ENCODE data around the gene TRMU.

Gene TRMU

DNA sequence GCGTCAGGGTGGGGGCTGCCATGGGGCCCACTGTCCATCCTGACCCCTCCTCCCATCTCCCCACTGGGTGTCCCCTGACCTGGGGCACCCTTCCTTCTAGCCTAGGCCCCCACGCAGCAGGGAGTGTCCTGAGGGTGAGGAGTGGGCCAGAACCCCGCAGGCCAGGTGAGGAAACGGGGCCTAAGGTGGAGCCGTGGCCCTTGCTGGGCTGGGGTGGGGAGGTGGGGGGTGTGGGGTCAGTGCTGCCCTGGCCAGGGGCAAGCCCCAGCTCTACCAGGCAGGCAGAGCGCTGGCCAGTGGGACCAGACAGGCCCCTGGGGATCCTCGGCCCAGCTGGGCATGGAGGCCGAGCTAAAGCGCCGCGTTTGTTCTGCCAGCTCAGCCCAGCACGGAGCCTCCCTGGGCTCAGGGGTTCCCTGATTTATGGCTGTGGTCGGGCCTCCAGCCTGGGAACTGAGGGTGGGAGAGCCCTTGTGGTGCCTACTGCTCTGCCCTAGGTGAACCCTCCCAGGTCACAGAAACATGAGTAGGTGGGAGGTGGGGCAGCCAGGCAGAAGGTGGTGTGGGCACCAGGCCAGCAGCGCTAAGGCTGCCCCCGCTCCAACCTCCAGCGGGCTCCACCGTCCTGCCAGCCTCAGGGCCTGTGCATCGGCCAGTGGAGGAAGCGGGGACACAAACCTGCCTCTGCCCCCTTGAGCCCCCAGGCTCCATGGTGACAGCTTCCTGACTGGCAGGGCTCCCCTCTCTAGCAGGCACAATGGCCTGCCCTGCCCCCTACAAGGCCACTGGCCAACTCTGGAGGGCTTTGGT is 22.4 kb downstream of the TRMU start:
- DNase-seq, result no peak

GRCh38 chr22:46358766-46359165 is 23.3 kb downstream of the TRMU start:
- DNase-seq, result no peak

DNA sequence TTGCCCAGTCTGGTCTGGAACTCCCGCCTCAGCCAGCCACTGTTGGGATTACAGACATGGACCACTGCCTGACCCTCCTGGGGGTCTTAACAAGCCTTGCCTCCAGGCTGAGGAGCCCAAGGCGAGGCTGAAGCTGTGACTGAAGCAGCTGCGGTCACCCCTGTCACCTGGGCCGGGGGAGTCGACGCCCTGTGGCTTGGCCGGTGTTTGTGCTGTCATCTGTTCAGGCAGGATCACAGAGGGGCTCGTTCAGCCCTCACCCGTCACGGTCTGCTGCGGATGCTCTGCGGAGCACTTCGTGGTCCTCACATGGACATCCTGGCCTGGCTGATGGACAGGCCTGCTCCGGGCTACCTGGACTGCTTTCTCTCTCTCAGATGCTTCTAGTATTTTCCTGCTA is 23.8 kb downstream of the TRMU start:
- DNase-seq, result no peak

DNA sequence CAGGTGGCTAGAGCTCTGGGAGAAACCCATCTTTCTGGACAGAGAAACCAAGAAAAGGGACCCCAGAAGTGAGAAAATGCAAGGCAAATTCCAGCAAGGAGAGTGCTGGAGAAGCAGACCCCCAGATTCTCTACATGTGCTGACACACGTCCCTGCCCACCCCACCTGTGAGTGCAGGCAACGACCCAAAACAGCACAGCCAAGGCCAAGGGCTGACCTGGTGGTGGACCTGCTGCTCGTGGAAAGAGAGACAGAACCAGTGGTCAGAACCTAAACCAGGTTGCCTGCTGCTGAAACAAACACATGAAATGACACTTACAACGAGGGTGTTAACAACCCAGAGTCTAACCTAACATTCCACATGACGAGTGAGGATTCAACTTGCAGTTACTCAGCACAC is 24.6 kb downstream of the TRMU start:
- no peak for DNase-seq

GRCh38 chr22:46360891-46361290 is 25.4 kb downstream of the TRMU start:
- DNase-seq, result no peak

DNA sequence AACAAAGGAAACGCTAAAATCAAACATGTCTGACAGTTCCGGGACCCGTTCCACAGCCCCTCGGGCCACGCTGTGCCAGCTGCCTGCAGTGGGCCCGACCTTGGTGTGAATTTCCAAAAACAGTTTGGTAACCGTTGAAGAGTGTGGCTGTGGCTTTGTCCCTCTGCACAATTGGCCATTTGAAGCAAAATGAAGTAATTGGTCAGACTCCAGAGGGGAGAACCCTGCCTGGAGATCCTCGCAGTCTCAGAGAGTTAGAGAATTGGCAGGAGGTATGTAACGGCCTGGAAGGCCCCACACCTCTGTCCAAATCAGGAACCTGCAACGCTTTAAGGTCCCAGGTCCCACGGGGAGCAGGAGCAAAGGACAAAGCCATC is 26.3 kb downstream of the TRMU start:
- no peak for DNase-seq

DNA sequence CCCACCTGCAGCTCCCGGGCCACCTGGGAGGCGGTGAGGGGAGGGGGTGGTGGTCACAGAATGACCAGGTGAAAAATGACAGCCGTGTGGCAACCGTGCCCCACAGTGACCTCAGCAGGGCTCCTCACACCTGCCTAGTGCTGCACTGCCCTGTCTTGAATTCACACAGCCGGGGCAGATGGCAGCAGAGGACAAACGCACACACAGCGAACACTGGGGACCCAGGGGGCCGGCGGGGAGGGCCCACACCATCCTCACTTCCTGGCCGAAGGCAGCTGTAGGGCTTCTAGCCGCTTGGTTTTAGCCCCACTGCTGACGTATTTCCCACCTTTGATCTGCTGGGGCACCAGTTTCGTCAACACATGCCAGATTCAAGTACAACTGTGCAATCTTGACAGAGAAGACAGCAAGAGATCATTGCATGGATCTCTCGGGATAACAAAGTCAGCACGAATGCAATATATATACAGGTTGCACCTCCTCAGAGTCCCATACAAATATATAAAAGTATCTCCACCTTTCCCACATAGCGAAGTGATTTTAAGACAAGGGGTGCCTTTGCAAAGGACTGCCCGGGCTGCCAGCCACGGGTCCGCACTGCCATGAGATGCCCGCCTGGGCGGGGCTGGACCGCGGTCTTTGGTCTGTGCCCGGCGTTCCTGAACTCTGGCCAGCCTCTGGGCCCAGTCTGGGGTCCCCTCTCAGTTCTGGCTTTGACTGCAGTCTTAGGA is 26.9 kb downstream of the TRMU start:
- DNase-seq, result no peak

GRCh38 chr22:46362934-46363515 is 27.5 kb downstream of the TRMU start:
- DNase-seq, result no peak

DNA sequence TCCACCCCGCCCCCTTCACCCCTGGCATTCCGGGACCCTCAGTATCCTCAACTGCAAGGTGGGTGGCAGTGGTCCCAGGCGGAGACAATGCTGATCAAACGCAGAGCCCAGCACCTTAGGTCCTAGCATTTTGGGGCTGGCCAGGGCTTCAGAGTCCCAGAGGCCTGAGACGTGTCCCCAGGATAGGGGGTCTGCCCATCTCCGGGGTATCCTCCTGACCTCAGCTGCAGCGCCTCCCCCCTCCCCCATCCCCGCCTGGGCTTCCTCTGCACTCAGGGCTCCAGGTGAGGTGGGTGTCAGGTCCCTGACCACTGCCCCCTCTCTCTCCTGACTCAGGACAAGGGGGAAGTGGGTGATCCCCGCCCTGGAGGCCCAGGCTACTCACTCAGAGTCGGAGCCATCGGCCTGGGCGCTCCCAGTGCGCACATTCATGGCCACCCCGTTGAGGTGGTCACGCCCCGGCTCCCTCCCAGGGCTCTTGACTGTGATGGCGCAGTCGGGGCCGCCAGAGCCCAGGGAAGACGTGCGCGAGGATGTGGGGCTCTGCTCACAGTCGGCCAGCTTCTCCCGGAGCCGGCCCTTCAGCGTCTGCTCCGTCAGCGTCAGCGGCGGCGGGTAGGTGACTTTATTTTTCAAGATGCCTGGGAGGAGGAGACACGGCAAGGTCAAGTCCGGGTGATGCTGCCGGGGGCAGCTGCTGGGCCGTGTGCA is 28.3 kb downstream of the TRMU start:
- DNase-seq, result no peak

DNA sequence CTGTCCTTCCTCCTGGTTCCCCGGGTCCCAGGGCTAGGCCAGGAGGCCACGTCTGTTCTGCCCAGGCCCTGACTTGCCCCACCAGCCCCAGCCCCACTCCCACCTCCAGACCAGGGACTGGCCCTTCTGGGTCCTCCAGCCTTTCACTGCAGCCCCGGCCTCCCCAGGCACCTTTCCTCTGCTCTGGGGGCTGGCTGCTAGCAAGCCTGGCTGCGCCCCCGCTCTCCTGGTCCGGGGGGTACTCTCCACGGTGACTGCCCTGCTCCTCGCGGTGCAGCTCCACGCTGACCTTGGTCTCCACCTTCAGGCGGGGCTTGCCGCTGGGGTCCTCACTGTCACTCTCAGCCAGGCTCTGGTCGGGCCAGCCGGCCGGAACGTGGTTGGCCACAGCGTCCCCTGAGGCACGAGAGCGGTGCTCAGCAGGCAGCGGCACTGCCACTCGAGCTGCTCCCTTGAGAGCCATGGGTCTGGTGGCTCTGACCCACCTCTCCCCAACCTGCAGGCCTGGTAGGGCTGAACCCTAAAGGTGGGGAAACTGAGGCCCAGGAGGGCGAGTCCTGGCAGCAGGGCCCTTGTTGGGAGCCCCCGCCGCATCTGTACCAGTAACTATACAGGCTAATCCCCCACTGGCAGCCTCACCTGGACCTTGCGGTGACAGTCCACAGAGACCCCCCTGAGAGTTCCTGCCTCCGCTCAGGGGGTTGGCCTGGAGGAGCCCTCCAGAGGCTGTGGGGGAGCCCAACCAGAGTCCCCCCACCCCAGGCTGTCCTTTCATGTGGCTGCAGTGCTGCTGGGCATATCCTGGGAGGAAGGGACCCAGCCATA is 29.0 kb downstream of the TRMU start:
- no peak for DNase-seq

DNA sequence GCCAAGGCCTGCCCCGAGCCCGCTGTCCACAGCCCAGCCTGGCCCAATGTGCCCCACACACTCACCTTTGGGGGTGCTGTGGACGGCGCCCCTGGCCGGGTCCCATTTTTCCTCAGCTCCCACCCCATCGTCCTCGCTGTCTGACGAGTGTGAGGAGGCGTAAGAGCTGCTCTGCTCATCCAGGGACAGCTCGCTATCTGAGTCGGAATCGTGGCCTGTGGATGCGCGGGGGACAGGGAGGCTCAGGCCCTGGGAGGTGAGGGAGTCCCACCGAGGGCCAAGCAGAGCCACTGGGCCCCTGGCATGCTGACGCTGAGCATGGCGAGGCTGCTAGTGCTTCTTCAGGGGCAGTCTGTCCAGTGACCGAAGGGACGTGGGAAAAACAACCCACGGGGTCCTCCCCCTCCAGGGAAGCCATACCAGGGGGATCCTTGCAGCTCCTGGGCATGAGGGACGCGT is 29.7 kb downstream of the TRMU start:
- no peak for DNase-seq

DNA sequence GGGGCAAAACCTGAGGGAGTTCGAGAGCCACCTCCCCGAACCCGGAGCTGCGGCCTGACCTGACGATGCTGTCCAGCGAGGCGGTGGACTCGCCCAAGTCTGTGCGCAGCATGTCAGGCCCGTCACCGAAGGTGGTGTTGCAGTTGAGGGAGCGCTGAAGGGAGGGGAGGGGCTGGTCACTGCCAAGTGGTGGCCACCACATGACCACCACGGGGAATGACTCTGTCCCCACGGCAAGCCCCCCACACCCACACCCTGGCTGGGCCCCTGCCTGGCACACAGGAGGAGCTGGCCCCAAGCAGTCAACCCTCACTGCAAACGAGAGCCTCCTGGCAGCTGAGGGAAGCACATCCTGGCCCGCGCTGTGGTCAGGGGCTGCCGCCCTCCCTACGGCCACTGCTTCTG is 30.8 kb downstream of the TRMU start:
- no peak for DNase-seq

GRCh38 chr22:46366801-46367706 is 31.5 kb downstream of the TRMU start:
- DNase-seq, result no peak

GRCh38 chr22:46367707-46368191 is 32.2 kb downstream of the TRMU start:
- peak; percentile 75 for DNase-seq

DNA sequence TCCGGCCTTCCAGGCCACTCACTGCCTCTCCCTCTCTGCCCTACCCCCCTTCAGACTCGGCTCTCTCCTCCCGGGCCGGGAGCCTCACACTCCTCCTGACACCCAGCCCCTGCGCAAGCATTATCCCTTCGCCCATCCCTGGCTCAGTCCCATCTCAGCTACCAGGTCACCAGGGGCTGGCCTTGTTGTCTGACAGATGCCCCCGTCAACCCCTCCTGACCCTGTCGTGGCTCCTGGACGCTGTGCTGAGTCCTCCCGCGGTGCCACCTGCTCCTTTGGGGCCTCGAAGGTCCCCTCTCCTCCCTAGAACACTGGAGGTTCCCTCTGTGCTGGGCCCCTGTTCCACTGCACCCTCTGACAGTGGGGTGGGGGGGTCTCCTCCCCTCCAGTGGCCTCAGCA is 32.9 kb downstream of the TRMU start:
- no peak for DNase-seq

DNA sequence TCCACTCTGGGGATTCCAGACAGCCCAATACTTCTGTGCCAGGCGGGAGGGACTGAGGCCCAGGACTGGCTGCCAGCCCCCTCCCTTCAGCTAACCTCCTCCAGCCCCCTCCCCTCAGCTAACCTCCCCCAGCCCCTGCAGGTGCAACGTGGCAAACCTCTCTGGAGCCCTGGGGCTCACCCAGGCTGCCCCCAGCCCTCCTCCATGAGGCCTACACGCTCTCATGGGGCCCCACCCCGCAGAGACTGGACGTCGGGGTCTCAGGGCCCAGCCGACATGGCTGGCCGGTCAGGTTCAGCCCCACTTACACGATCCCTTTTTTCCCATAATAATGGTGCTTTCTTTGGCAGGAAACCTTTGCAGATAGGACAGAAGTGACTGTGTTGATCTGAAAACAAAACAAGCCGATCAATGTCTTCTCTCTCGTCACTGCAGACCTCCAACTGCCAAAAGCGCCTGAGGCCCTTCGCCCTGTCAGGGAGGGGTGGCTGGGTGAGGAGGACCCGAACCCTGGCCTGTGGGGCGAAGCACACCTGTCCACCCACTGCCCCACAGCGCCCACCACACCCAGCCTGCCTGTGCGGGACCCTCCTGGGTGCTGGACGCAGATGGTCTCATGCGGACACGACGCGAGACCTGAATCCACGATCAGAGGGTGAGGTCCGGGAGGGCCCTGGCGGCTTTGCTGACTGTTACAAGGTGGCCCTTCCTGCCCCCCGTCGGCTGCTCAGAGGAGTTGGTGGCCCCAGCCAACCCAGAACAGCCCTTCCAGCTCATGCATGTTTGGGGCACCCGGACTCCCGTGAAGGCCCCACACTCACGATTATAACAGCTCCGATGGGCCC is 33.6 kb downstream of the TRMU start:
- DNase-seq, result no peak

GRCh38 chr22:46369716-46370583 is 34.4 kb downstream of the TRMU start:
- DNase-seq, result no peak

DNA sequence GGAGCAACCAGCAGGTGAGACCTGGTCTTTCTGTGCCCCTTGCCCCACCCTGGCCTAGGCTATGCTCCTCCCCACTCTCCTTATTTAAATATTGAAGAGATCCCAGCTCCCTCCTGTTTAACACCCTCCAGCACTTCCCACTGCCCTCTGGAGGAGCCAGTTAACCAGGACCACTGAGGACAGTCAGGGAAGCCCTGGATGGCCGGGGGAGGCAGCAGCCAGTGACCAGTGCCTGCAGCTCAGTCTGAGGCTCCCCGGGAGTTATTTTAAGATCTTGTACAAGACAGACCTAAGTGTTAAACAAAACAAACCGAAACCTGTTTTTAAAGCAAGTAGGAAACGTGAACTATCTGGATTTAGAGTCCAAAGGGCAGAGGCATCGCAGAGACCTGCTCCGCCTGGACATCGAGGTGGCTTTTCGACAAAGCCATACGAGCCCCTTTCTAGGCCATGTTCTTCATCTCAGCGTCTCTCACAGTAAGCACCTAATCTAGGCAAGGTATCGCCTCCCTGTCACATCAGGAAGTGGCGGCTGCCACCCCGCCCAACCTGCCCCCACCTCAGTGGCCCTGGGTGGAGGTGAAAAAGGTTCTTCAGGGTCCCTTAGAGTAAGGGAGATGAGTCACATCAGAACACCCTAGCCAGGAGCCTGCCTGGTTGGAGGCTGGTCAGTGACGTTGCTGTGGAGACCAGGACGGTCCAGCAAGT is 35.2 kb downstream of the TRMU start:
- no peak for DNase-seq
